ENCODE results near the gene CCDC3.

The CCDC3 gene

GRCh38 chr10:12919574-12919973, 81.9 kb downstream of the CCDC3 start:
- no peak for DNase-seq

DNA sequence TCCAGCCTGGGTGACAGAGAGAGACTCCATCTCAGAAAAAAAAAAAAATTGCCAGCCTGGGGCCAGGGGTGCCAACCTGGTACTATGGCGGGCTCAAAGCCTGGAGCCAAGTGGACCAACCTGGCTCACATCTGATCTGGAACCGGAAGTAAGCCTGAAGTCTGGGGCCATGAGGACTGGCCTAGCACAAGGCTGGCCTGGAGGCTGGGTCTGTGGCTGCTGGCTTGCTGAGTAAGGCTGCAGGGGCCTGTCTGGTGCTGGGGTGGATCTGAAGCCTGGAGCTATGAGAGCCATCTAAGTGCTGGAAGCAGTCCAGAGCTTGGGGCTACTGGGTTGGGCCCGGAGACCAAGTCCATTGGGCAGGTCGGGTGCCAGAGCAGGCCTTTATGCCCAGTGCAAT, 84.9 kb downstream of the CCDC3 start:
- DNase-seq, result no peak

DNA sequence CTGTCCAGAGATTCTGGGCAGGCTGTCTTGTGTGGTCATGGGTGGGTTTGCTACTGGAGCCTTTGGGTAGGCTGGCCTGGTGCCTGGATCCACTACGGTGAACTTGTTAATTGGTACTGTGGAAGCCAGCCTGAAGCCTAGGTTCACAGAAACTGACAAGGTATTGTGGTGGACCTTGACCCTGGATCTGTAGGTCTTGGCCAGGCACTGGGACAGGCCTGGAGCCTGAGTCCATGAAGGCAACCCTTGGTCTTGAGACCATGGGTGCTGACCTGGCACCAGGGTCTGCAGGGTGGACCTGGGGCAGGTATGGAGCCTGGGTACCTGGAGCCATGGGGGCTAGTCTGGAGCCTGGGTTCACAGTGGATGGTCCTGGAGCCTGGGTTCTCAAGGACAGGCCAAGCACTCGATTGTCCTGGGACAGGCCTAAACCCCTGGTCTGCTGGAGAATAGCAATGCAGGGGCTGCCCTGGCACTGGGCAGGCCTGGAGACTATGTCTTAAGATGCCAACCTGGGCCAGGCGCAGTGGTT, 85.8 kb downstream of the CCDC3 start:
- no peak for DNase-seq

- DNase-seq, result no peak
Observed at GRCh38 chr10:12914111-12914510, 87.4 kb downstream of the CCDC3 start.

- no peak for DNase-seq
Observed at GRCh38 chr10:12911795-12912194, 89.7 kb downstream of the CCDC3 start.

- no peak for DNase-seq
Observed at GRCh38 chr10:12910835-12911234, 90.7 kb downstream of the CCDC3 start.

GRCh38 chr10:12909836-12910185, 91.7 kb downstream of the CCDC3 start:
- no peak for DNase-seq

- no peak for DNase-seq
Observed at GRCh38 chr10:12909182-12909835, 92.2 kb downstream of the CCDC3 start.

DNA sequence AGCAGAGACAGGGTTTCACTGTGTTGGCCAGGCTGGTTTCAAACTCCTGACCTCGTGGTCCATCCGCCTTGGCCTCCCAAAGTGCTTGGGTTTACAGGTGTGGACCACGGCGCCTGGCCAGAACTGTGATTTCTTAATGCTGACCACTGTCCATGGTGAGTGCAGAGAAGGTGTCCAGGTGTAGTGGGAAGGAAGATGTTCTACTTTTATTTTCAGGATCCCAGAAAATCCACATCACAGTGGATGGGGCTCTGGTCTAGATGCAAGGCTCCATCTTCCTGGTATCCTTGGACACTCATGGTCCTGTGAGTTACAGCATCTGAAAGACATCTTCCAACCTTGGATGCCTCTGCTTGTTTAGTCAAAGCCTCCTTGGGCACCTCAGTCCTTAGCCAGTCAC, 92.7 kb downstream of the CCDC3 start:
- no peak for DNase-seq

- no peak for DNase-seq
Observed at GRCh38 chr10:12907656-12908055, 93.9 kb downstream of the CCDC3 start.

DNA sequence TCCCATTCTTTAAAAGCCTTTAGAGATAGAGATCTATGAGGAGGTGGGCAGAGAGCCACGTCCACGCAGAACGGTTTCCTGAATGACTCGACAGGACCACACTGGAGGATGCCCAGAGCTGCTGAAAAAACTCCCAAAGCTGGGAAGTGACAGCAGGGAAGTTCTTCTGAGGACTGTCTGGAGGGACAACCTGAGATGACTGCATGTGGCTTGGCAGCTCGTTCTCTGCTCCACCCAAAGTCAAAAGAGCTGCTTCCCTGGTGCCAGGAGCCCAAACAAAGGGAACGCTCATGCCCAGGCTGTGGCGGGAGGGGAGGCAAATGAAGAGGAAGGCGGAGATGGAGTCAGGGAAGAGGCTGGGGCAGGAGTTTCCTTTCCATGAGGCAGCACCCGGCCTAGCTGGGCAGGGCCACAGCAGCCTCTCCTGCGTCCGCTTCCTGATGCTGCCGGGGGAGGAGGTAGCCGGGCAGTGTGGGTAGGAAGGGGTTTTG, 95.4 kb downstream of the CCDC3 start:
- DNase-seq, result no peak

DNA sequence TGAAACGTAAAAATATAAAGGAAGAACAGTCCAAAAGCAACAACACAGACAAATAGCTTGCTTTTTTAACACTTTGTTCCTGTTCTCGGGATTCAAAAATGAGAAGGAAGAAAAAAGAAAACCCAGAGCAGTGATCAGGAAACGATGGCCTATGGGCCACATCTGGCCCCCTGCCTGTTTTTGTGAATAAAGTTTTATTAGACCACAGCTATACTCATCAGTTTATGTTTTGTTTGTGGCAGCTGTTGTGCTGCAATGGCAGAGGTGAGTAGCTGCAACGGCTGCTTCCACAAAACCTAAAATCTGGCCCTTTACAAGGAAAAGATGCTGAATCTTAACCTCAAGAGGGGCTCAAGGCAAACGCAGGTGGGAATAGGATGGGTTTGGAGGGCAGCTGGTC, 96.4 kb downstream of the CCDC3 start:
- no peak for DNase-seq

GRCh38 chr10:12902851-12903358, 98.6 kb downstream of the CCDC3 start:
- no peak for DNase-seq

DNA sequence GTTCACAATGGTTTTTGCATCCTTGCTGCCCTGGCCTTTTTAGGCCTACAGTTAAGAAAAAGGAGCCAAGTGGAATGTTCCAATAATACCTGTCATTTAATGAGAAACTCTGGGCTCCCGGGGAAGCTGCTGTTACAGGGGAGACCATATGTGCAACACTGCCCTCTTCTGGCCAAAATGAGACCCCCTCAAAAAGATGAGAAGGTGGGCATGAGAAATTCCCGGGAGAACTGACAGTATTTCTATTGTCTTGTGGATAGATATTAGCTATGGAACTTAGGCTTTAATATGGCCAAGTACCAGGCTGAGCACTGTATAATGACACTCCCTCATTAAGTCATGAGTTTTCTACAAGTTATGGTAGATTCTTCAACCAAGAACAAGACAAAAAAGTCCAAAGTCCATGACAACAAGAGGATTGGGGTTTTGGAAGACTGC, 99.4 kb downstream of the CCDC3 start:
- no peak for DNase-seq

DNA sequence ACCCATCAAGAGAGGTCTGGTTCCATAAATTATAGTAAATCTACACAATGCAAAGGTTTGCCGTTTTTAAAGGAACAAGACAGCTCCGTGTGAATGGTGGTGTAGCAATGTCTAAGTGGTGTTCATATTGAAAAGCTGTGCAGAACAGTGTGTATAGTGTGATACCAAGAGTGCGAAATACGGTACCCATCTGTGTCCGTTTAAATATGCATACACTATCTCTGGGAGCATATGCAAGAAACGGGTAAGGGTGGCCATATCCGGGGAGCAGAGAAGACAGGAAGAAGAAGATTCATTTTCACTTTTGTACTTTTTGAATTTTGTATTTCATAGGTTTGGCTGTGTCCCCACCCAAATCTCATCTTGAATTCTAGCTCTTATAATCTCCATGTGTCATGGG, 102.0 kb downstream of the CCDC3 start:
- no peak for DNase-seq

- no peak for DNase-seq
Observed at GRCh38 chr10:12898271-12898670, 103.2 kb downstream of the CCDC3 start.

GRCh38 chr10:12897278-12897677, 104.2 kb downstream of the CCDC3 start:
- no peak for DNase-seq

DNA sequence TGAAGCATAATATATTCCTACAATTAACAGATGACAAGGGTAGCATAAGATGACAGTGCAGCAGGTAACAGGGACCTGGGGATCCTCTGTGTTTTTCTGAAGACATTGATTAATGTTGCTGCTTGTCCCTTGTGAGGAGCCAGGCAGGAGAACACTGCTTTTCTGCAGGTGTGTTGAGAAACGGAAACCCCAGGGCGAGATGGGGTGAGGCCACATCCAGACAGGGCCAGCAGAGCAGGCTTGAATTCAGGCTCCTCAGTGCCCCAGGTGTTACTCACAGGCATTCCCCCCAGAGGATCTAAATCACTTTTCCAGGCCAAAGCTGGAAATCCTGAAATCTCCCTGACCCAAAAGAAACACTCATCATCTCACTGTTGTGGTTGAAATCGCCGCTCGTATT, 105.3 kb downstream of the CCDC3 start:
- no peak for DNase-seq

DNA sequence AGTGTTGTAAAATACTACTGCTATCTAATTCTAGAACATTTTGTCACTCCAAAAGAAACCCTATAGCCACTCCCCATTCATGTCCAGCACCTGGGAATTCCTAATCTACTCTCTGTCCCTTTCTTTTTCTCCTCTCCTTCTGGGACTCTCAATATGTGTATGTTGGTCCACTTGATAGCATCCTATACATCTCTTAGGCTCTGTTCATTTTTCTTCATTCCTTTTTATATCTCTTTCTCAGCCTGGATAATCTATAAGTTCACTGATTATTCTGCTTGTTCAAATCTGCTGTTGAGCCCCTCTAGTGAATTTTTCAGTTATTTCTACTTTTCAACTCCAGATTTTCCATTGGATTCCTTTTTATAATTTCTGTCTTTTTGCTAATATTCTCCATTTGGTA, 108.6 kb downstream of the CCDC3 start:
- DNase-seq, result no peak

DNA sequence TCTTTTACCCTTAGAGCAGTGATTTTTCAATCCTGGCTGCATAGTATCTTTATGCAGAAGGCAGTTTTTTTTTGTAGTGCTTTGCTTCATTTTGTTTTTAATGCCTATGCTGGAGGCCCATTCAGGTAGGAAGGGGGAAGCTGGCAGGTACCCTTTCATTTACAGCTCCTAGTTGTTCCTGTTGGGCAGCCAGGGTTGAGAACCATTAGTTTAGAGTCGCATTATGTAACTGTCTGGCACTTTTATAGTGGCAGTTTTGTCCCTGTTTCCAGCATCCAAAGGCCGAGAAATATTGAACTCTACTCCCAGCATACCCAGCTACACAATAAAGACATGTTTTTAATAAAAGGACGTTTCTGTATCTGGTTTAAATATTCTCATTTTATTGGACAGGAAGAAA, 110.6 kb downstream of the CCDC3 start:
- DNase-seq, result no peak

DNA sequence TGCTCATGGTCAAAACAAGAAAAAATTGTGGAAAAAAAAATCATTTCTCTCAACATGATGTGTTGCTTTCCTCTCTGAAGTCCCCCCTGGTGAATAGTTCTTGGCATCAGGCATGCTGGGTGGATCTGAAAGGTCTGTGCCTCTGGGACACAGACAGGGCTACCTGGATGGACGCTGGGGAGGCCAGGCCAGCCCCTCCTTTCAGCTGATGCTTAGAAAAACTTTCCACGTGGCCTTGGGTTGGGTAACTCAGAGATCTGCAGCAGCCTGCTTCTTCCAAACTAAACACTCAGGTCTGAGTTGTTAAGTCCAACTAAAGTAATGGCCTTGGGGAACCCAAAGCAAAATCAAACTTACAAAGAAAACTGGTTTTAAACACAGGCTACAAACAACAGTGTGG, 113.0 kb downstream of the CCDC3 start:
- no peak for DNase-seq

DNA sequence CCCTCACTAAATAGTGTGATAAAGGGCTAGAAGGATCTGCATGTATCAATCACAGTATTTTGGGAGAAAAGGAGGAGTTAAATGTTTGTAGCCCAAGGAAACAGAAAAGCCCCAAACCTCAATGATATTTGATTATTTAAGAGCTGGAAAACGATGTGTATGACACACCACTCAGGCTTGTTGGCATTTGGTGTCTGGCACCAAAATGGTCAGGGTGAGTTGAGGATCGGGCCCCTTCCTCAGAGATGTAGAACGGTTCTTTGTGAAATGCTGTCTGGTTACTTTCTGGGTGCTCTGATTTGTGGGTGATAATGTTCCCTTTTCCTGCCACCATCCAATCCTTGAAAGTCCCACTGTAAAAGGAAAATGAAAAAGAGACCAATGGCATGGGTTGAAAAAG, 113.7 kb downstream of the CCDC3 start:
- DNase-seq, result no peak

GRCh38 chr10:12884851-12885250, 116.7 kb downstream of the CCDC3 start:
- DNase-seq, result no peak

DNA sequence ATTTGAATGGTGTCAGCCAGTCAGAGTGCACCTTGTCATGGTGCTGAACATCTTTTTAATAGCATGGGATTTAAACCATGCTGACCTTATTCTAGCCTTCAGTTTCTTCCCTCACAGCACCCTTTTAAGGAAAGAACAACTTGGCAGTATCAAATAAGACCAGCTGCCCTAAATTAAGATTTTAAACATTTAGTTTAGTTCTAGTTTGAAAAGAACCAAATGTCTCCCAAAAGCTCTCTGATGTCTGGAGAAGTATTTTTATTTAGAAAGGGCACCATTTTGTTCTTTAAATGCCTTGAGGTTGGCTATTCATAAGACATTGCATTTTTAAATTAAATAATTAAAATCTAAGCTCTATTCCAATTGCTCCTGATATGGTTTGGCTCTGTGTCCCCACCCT, 121.1 kb downstream of the CCDC3 start:
- no peak for DNase-seq

DNA sequence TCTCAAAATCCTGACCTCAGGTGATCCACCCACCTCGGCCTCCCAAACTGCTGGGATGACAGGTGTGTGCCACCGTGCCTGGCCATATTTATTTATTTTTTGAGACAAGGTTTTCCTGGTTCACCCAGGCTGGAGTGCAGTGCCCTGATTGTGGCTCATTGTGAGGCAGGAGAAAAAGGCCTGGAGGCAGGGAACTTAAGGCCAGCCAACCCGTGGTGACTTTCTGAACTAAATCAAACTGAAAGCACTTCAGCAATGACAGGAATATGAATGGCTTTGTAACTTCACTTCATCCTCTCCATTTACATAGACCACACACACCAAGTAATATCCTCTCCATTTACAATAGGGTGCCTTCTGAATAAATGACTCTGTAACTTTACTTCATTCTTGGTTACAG, 124.4 kb downstream of the CCDC3 start:
- DNase-seq, result no peak
